SH-SY5Y (cell line): Measurements from ENCODE around the gene DCUN1D2.

Source experiments
- GATA2 ChIP-seq: IDR thresholded peaks from 2 replicates; pipeline ENCODE4 v1.6.1; 2011; ENCODE audit warnings: mild to moderate bottlenecking, low read depth, low read length
- GATA3 ChIP-seq: IDR thresholded peaks from 2 replicates; pipeline ENCODE4 v1.6.1; 2011; ENCODE audit warnings: low read depth, mild to moderate bottlenecking, low read length, moderate library complexity

Gene DCUN1D2

DNA sequence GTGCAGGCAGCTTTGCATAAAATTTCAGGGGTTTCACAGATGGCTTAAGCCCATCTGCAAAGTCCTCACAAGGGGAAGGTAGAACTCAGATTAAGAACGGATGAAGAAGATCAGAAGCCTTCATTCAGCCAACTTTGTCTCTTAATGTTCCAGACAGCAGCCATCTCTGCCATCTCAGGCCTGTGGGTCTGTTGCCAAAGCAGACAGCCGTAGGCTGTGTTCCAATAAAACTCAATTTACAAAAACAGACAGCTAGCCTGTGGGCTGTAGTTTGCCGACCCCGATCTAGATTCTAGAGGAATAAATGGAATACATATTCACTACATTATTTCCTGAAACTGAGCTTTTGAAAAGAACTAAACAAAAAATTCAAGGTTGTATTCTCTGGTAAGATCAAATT lies 3.8 kb downstream of the DCUN1D2 start:
- TF ChIP-seq GATA2 (peak; percentile 85), GATA3 (no peak; the same call in 1 of the 2 replicates)

DNA sequence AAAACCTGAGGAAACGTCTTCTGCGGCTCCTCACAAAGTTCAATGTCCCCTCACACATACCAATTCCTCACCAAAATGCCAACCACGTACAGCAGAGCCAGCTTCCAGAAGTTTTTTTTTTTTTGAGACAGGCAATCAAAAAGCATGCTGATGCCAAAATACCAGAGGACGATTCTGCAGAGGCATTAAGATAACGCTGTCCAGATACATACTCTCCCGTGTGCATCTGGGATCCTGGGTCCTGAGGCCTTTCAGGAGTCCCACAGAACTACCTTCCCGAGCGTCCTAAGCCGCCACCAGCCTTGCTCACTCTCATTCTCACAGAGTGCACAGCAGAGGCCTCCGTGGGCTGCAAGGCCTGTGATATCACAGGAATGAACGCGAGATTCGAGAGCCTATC lies 5.0 kb downstream of the DCUN1D2 start:
- peak; percentile 73 for TF ChIP-seq GATA2
- no peak for TF ChIP-seq GATA3

DNA sequence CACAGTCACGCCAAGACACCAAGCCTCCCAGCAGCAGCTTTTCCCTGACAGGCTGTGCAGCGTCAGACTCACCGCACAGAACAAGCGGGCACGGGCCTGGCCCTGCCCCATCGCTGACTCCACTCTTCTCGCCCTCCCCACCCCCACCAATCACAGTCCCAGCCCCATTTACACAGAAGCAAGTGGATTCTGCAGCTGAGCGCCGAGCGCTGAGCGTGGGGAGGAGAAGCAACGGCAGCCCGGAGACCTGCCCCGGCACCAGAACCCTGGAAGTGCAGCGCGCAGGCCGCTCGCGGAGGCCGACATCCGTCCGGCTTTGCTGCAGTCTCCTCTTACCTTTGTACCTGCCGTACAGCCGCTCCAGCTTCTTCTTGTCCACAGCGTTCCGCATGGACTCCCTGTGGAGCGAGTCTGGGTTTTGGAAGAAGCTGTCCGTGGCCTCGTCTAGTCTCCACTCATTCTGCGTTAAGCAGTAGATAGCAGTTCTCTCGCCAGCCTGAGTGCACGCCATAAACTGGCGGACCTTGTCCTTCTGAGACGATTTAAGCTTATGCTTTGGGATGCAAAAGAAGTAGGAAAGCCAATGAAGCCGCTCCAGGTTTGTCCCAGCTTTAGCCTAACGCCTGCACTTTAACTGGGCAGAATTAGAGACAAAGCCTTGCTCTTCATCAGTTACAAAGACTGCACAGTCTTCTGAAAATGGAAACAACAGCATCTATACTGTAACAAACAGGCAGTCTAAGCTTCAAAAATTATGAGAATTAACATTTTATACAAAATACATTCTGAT lies 6.8 kb downstream of the DCUN1D2 start:
- no peak for TF ChIP-seq GATA2
- no peak for TF ChIP-seq GATA3

DNA sequence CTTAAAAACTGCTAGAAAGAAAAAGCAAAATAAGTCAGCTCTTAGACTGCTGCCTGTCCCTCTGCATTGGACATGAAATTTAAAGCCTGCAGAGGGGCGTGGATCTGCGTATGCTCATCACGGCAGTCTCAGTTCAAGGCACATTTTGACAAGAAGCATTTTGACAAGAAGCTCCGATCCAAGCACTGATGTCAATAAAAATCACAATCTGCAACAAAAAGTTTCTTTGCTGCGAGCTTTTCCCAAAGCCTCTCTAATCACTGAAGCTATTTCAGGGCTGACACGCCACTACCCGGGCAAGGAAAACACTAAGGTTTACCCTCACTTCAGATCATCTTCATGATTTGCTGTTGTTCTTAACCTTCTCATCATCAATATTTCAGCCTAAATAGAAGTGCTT lies 7.4 kb downstream of the DCUN1D2 start:
- TF ChIP-seq GATA2 (no peak), GATA3 (no peak)

DNA sequence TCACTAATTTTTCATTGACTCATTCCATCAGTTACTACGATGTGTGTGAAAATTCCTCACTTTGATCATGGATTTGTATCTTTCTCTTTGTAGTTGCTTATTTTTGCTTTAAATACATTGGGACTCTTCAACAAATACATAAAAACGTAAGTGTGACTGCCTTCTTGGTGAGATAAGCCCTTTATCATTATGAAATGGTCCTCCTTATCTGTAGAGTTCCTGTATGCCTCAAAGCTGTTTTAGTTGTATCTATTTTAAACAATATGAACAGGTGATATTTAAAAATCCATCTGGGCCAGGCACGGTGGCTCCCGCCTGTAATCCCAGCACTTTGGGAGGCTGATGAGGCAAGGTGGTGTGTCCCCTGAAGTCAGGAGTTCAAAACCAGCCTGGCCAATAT lies 11.3 kb downstream of the DCUN1D2 start:
- no peak for TF ChIP-seq GATA3
- no peak for TF ChIP-seq GATA2

DNA sequence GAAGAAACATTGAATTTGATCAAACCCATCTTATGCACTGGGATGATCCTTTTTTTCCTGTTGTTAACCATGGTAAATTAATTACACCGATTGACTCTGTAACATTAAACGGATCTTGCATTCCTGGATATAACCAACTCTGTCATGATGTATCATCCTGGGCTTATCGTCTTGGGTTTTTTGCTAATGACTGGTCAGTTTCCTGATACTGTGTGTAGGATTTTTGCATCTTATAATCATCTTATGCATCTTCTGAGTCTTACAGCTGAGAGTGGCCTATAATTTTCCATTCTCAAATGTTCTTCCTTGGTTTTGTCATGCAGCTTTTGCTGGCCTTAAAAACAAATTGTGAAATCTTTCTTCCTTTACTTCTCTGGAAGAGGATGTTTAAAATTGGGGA lies 12.8 kb downstream of the DCUN1D2 start:
- no peak for TF ChIP-seq GATA3

DNA sequence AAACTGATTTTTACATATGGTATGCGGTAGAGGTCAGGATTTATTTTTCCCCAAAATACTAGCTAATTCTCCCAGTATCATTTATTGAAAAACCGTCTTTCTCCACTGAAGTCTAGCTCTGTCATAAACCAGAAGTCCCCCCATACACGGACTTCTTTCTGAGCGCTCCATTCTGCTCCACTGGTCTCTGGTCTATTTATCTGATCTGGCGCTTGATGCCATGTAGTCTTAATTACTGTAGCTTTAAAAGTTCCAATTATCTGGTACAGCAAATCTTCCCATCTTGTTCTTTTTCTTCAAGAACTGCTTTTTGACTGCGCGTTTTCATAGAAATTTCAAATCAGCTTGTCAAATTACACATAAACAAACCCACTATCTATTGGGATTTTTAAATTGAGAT lies 13.7 kb downstream of the DCUN1D2 start:
- TF ChIP-seq GATA2 (peak; percentile 91), GATA3 (peak; percentile 80)

DNA sequence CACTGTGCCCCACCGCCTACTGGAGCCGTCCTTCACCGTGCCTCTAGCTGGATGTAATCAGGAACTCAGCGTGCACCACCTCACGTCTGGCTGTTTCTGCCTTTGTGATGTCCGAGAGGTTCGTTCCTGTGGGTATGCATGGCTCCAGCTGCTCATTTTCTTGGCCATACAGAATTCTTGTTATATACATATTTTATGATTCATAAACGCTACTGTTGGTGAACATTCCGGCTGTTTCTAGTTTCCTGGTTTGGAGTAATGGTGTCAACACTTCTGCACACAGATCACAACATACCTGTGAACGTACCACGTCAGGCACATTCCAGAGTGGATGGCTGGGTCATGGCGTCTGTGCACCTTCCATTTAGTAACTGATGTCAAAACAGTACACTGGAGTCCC lies 14.6 kb downstream of the DCUN1D2 start:
- TF ChIP-seq GATA3 (no peak), GATA2 (no peak)

DNA sequence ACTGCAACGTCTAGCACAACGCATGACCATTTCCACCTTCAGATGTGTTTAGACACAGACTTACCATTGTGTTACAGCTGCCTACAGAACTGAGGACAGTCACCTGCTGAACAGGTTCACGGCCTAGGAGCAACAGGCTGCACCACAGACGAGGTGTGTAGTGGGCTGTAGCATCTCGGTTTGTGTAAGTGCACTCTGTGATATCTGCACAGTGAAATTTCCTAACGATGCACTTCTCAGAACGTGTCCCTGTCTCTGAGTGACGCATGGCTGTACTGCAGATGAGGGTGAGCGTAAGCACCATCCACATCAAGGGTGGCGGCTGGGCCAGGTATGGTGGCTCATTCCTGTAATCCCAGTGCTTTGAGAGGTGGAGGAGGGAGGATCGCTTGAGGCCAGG lies 15.2 kb downstream of the DCUN1D2 start:
- TF ChIP-seq GATA3 (no peak), GATA2 (no peak)

DNA sequence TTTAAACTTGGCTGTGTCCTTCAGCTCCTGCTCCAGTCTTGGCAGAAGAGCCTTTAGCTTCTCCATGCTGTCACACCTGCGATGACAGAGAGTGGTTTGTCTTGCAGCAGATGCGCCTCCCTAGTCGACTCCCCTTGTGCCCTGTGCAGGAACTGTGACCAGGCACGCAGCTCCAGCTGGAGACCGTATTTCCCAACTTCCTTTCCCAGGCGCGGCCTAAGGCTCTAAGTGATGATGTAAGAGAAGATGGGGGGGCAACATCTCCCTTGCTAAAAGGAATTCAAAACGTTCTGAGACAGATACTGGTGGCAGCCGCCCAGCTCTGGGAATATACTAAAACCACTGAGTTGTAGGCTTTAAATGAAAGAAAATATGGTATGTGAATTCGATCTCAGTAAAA lies 16.3 kb downstream of the DCUN1D2 start:
- TF ChIP-seq GATA3: no peak
- no peak for TF ChIP-seq GATA2

DNA sequence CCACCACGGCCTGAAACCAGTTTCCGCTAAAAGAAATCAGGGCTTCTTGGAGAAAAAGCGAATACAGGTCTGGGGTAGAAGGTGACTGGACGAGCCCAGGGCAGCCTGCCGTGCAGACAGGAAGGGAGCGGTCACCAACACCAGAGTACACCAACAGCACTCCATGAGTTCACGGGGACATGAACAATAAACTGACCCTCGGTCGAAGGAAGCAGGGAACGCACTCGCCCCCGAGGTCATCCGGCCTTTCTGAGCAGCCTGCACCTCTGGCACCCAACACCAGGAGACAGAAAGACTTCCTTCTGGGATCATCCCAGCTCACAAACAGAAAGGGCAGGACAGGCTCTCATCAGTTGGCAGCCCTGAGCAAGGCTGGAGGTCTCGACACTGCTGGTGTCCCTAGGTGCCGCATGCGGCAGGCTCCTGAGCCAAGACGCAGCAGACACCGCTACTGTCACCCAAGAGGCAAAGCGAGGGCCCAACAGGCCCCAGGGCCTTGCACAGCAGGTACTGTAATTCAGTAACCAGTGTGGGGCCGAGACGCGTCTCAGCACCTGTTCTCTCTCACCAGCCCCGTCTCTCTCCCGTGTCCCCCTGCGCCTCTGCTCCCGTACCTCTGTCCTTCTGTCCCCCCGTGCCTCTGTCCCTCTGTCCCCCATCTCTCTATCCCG lies 18.0 kb downstream of the DCUN1D2 start:
- TF ChIP-seq GATA3 (no peak), GATA2 (no peak)

DNA sequence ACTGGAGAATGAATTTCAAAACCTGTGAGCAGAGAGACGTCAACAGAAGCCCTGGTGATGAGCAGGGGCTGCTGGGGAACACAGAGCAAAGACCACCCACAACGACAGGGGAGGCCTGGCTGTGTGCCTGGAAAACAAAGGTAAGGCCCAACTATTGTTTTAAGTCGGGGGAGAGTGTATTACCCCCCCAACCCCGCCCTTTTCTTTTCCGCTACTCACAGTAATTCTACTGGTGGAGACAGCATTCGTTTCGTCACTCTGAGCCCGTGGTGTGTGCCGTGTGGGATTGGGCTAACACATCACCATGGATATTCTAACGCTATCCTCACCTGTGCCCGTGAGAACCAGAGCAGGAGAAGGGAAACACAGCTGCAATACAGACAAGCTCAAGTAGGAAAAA lies 18.7 kb downstream of the DCUN1D2 start:
- TF ChIP-seq GATA3 (no peak), GATA2 (no peak)

DNA sequence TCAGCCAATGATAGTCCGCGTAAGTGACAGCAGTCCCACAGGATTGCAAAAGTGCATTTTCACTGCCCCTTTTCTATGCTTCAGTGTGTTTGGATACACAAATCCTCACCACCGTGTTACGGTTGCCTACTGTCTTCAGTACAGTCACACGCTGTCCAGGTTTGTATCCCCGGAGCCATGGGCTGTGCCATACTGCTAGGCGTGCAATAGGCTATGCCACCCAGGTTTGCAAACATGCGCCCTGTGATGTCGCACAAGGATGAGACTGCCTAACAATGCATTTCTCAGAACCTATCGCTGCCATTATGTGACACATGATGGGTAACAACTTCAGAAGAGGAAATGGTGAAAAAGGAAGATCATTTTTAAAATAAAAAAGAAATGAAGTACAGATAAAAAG lies 20.4 kb downstream of the DCUN1D2 start:
- TF ChIP-seq GATA2 (no peak), GATA3 (no peak)

DNA sequence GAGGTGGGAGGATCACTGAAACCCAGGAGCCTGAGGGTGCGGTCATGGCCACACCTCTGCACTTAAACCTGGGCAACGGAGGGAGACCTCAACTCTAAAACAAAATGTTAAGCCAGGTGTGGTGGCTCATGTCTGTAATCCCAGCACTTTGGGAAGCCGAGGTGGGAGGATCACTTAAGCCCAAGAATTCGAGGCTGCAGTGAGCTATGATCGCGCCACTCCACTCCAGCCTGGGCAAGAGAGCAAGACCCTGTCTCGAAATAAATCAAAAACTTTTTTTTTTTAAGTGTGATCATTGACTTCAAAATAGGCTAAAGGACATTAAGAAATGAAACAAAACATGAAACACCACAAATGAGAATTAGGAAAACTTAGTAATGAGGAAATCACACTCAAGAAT lies 20.9 kb downstream of the DCUN1D2 start:
- TF ChIP-seq GATA2: no peak
- TF ChIP-seq GATA3: no peak

DNA sequence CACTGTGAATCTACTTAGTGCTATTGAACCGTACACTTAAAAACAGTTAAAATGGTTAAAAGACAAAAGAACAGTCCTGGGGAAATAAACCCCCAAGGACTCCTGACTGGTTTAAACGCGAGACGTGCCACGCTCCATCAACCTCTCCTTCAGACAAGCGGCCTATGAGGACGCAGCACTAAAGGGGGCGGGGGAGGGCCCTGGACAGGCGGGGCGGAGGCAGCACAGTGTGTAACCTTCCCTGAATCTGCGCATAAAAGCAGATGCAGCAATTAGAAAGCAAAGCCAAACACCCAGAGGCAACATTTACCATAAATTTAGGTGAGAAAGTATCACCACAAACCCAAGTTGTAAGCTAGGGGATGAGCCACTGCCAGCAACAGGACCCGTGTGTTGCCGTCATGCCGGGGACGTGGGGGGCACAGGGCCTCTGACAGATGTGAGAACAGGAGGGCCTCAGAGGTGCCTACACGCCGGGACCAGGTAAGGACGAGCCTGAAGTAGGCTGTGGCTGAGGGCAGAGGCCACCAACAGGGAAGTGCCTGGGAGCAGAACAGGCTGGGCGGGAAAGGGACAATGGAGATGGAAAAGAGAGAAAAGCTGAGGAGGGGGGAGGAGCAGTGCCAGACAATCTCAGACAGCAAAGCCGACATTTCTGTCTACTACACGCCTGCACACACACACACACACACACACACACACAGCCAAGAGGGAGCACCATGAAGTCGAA lies 21.9 kb downstream of the DCUN1D2 start:
- TF ChIP-seq GATA2 (no peak), GATA3 (no peak)
